NCI-H82 treated with DMSO at 0.1 percent for 48 hours (cell line): Measurements from ENCODE around the gene FGD4.

Experiments
- DNase-seq: peaks from one replicate; lab custom pipeline; 2025; ENCODE audit not compliant: unreplicated experiment; lab: John Stamatoyannopoulos, UW

FGD4 gene

GRCh38 chr12:32454866-32455265 lies 55.5 kb downstream of the FGD4 start:
- DNase-seq = no peak

- DNase-seq = peak; percentile 70
Measured at GRCh38 chr12:32455607-32456071, 56.3 kb downstream of the FGD4 start.

GRCh38 chr12:32457251-32458025 lies 58.1 kb downstream of the FGD4 start:
- no peak for DNase-seq

GRCh38 chr12:32460638-32461037 lies 61.3 kb downstream of the FGD4 start:
- DNase-seq = no peak

DNA sequence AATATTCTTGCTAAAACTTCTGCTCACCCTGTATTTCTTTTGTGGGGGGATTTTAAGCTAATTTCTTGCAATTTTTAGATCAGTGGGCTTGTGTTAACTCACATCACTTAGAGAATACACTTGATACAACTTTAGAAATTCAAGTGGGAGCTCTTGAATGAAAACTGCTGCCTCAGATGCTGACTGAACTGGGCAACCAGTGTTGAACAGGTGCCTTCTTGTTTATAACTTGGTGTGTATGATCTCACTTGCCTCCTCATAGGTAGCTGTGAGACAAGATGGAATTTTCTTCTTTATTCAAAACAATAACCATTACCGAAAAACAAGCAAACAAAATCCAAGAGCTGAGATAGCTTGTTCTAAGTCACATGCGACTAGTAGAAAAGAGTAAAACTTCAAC lies 63.5 kb downstream of the FGD4 start:
- no peak for DNase-seq

- no peak for DNase-seq
Measured at GRCh38 chr12:32466187-32466586, 66.8 kb downstream of the FGD4 start.

- DNase-seq = no peak
Measured at GRCh38 chr12:32466986-32467711, 67.8 kb downstream of the FGD4 start.

GRCh38 chr12:32467959-32468863 lies 68.9 kb downstream of the FGD4 start:
- no peak for DNase-seq

- no peak for DNase-seq
Measured at GRCh38 chr12:32470936-32471470, 71.6 kb downstream of the FGD4 start.

DNA sequence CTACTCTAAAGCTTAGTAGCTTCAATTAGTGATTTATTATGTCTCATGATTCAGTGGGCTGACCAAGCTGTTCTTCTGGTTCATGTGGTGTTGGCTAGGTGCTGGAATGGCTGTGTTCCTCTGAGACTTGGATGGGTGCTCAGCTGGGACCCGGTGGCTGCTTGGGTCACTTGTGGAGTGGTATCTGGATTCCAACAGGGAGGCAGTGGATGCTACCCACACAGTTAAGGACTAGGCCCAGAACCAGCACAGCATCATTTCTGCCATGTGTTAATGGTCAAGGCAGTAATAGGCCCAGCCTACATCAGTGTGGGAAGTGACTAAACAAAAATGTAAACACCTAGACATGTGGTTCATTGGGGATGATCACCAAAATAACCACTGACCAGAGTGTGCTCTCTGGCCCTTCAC lies 72.2 kb downstream of the FGD4 start:
- DNase-seq = no peak

GRCh38 chr12:32475724-32476123 lies 76.4 kb downstream of the FGD4 start:
- no peak for DNase-seq

DNA sequence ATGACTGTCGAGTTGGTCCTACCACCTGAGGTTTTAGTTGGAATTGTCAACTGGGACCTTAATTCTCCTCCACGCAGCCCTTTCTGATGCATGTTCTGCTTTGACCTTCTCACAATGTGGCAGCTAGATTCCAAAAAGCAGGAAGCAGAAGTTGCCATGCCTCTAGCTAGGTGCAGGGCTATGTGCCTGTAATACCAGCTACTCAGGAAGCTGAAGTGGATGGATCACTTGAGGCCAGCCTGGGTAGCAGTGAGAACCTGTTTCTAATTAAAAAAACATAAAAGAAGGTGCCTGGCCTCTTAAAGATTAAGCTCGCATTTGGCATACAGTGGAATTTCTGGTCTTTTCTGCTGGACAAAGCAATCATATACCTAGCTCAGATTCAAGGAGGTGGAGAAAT lies 77.1 kb downstream of the FGD4 start:
- DNase-seq = no peak

GRCh38 chr12:32477714-32478113 lies 78.4 kb downstream of the FGD4 start:
- DNase-seq = peak; percentile 35

DNA sequence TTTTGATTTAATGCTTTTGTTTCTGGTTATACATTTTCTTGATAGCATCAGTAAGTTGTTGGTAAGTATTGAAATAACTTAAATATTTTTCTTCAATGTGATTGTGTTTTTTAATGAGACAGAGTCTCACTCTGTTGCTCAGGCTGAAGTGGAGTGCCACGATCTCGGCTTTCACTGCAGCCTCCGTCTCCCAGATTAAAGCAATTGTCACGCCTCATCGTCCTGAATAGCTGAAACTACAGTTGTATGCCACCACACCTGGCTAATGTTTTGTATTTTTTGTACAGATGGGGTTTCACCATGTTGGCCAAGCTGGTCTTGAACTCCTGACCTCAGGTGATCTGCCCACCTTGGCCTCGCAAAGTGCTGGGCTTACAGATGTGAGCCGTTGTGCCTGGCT lies 78.8 kb downstream of the FGD4 start:
- DNase-seq = no peak

DNA sequence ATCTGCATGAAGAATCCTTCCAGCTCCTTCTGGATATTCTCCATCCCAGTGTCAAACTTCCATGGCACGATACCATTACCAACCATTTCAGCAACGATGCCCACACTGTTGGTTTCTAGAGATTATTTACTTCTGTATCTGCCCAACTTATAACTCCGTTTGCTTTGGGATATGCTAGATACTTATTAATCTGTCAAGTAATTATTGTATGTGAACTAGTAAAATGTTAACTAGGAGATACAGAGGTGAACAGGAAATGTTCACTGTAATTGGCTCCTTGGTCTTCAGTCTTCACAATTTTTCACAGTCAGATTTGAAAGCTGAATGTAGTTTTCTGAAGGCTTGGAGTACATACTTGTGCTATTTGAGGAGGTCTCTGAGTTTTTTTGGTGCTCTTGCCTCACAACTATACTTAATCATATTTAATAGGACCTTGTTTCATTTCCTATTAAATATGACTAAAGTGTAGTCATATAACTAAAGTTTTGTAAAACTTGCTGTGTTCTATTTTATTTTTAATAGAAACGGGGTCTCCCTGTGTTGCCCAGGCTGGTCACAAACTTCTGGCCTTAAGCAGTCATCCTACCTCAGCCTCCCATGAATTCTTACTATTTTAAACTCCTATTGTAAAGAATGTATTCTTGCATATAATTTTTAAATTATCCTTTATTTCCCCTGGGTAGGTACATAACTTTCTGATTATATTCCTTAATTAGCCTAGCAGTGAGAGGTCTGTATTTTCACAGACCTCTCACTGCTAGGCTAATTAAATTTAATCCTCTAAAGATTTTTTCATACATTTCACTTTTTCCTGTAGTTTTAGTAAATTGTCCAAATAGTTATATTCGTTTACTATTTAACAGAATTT lies 79.7 kb downstream of the FGD4 start:
- no peak for DNase-seq

DNA sequence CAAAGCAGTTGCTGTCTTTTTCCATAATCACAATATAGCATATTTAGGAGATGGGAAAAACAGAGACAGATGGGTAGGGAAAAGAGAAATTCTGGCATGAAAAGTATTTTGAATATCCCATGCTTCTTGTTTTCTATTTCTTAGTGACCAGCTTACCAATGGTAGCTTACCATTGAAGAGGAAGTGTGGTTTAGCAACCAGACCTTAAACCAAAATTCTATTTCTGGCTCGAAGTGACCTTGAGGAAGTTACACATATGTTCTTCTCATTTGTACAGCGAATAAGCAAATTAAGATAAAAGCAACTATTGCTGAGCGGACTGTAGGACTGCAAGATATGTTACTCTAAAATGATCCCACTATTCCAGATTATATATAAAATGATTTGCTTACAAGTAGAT lies 82.9 kb downstream of the FGD4 start:
- DNase-seq = no peak

DNA sequence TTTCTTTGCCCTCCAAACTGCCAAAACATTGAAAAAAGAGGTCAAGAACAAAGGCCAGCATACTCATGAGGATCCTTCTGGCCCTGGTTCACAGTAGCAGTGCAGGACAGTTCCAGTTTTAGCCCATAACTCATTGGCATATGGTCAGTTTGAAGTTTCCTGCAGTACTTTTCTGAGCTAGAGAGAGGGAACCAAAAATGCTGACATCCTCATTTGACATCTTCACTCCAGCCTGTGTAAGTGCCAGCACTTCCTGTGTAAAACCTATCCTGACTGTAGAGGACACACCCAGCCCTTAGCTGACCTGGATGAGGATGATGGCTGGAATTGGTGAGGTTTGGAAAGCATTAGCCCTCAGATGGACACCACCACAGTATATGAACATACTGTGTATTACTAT lies 84.1 kb downstream of the FGD4 start:
- DNase-seq = no peak

GRCh38 chr12:32483993-32484392 lies 84.6 kb downstream of the FGD4 start:
- no peak for DNase-seq

DNA sequence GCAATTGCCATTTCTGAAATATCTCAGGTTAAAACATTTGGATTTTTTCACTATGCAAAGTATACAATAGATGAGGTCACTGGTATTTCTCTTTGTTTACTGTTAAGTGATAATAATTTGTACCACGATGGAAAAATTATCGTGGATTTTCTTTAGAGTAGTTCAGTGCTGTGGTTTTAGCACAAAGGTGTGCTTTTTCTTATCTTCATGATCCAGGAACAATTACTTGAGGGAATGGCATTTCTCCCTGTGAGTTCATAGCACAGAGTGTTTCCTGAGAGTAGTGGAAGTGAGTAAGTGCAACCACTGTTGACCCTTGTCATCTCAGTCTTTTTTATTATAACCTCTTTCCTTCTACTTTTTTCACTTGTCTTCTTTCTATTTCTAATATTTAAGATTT lies 86.8 kb downstream of the FGD4 start:
- DNase-seq = no peak

GRCh38 chr12:32488132-32488531 lies 88.8 kb downstream of the FGD4 start:
- no peak for DNase-seq
